ENCODE results near the gene AZU1.
"Not testable (repeated sequence)": the region's sequence is repeated elsewhere in the genome, so short reads cannot be mapped to it uniquely, and the experiment has no call there.

AZU1 gene

DNA sequence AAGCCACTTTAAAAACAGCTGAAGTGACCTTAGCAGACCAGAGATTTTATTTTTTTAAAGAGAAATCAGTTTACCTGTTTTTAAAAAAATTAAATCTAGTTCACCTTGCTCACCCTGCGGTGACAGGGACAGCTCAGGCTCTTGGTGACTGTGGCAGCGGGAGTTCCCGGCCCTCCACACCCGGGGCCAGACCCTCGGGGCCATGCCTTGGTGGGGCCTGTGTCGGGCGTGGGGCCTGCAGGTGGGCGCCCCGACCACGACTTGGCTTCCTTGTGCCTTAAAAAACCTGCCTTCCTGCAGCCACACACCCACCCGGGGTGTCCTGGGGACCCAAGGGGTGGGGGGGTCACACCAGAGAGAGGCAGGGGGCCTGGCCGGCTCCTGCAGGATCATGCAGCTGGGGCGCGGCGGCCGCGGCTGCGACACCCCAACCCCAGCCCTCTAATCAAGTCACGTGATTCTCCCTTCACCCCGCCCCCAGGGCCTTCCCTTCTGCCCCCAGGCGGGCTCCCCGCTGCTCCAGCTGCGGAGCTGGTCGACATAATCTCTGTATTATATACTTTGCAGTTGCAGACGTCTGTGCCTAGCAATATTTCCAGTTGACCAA lies 16.7 kb upstream of the AZU1 start:
- DNase-seq: no peak

GRCh38 chr19:811506-812048 lies 16.1 kb upstream of the AZU1 start:
- no peak for DNase-seq

DNA sequence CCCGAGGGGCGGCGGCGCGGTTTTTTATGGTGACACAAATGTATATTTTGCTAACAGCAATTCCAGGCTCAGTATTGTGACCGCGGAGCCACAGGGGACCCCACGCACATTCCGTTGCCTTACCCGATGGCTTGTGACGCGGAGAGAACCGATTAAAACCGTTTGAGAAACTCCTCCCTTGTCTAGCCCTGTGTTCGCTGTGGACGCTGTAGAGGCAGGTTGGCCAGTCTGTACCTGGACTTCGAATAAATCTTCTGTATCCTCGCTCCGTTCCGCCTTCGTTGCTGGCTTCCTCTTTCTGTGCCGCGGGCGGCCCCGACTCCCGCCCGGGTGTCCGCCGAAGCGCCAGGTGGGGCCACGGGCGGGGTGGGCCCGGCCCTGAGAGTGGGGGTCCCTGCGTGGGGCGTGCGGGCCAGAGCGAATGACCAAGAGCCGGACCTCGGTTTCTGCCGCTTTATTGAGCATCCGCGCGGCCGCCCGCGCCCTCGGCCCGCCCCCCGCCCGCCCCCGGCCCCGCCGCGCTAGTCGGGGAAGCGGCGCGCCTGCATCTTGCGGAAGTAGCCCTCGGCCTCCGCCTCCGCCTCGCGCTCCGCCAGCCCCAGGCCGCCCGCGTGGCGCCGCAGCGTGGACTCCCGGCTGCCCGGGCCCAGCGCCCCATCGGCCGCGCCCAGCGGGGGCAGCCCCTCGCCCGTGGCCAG lies 15.4 kb upstream of the AZU1 start:
- DNase-seq: no peak

DNA sequence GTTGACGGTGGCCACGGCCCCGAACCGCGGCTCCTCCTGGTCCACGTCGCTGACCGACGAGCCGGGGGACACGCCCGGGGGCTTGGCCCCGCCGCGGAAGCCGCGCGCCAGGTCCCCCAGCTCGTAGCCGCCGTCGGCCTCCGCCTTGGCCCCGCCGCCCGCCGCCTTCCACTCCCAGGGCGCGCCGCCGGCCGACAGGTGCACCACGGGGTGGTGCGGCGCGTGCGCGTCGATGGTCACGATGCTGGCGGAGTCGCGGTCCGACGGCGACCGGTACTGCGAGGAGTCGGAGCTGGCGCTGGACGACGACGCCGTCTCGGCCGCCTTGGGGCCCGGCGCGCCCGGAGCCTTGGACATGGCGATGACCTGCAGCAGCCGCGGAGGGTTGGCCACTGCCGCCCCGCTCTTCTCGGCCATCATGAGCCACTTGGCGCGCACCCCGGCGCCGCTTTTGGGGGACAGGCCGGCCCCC lies 14.9 kb upstream of the AZU1 start:
- DNase-seq: no peak

GRCh38 chr19:813219-814151 lies 14.2 kb upstream of the AZU1 start:
- no peak for DNase-seq

DNA sequence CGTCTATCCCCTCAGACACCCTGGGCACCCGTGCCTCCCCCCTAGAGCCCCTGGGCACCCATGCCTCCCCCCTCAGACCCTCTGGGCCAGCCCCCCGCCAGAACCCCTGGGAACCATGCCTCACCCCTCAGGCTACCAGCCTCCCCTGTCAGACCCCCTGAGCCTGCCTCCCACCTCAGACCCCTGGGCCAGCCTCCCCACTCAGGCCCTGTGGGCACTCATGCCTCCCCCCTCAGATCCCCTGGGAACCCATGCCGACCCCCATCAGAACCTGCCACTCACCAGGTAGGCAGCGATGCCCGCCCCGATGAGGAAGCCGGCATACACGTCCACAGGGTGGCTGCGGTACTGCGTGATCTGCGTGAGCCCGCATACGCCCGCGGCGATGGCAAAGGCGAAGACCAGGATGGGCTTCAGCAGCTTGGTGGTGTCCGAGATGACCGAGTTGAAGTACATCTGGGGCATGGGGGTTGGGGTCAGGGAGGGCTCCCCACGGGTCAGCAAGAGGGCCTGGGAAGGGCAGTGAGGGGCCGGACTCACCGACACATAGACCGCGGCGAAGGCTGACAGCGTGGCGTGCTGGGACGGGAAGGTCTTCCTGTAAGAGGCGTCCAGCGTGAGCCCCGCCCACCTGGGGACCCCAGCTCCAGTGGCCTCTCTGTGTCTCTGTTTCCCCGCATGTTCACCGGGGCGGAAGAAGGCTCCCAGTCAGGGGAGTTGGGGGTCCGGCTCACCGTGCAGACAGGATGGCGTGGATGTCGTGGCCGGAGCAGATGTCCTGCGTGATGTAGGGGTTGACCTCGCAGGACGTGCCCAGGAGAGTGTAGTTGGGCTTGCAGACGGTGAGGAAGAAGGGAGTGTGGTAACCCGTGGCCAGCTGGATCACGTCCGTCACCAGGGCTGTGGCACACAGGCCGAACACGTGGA lies 13.2 kb upstream of the AZU1 start:
- DNase-seq: no peak

- DNase-seq: no peak
These were observed 12.4 kb upstream of the AZU1 start for GRCh38 chr19:815079-815774.

DNA sequence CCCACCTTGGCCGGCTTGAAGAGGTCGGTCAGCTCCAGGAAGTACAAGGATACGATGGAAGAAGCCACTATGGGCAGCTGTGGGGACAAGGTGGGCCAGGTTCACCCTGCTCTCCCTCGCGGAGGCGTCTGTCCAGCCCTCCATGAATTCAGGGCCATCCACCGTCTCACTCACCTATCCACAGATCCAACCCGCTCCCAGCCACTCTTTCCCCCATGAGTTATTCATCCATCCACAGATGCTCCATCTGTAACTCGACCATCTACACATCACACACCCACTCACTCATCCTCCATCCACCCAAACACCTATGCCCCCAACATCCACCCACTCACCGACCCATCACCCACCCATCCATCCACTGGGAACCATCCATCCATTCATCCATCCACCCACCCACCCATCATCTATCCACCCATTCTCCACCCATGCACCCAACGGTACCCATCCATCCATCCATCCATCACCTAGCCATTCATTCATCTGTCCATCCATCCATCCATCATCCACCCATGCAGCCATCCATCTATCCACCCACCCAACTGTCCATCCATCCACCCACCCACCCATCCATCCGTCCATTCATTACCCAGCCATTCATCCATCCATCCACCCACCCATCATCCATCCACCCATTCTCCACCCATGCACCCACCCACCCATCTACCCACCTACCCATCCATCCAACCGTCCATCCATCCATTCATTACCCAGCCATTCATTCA lies 11.7 kb upstream of the AZU1 start:
- no peak for DNase-seq

GRCh38 chr19:816500-816857 lies 11.2 kb upstream of the AZU1 start:
- DNase-seq: no peak

DNA sequence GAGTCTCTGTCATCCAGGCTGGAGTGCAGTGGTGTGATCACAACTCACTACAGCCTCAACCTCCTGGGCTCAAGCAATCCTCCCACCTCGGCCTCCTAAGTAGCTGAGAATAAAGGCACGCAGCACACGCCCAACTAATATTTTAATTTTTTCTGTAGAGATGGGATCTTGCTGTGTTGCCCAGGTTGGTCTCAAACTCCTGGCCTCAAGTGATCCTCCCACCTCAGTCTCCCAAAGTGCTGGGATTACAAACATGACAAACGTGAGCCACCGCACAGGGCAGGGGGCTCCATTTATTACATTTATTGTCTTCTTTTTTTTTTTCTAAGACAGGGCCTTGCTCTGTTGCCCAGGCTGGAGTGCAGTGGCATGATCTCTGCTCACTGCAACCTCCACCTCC lies 7.4 kb upstream of the AZU1 start:
- not testable (repeated sequence) for DNase-seq

DNA sequence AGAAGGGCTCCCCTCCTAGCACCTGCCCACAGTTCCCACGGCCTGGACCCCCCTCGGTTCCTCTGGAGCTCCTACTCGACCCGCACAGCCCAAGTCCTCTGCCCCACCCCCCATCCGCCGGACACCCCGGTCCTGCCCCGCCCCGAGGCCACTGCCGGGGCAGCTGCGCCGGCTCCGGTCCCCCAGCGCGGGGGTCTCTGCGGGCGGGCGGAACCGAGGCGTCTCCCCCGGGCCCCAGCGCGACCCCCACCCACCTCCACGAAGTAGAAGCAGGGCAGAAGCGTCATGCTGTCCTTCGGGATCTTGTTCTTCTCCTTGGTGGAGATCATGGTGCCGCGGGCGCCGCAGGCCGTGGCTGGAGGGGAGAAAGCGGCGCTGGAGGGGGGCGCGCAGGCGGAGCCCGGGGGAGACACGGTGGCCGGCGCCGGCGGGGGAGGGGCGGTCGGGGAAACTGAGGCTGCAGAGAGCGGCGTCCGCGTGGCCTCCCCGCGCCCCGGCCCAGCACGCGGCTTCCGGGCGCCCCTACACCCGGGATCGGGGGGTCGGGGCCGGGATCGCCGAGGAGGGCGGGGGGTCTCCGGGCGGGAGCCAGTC lies 6.3 kb upstream of the AZU1 start:
- DNase-seq: no peak

DNA sequence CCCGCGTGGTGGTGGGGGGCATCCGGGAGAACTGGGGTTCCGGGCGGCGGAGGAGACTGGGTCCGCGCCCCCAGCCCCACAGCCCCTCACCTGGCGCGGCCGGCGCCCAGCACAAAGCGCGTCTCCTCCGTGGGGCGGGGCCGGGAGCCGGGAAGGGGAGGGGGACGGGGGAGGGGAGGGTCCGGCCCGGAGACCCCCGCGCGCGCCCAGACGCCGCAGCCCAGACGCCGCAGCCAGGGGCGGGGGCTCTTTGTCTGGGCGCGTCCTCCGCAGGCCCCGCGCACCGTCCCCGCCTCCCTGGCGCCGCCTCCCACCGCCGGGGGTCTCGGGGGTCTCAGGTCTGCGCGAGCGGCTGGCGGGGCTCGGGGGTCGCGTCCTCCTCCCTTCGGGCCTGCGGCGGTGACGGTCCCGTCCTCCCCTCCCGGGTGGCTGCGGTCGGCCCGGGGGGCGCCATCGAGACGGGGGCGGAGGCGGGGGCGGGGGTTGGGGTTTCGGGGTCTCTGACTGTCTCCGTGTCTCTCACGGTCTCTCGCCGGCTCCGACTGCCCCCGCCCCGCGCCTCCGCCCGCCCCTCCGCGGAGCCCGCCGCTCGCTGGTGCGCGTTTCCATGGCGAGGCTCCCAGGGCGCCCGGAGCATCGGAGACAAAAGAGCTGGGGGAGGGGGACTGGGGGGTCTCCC lies 5.7 kb upstream of the AZU1 start, which contains the start of gene PLPPR3:
PLPPR3 (minus strand) TSS at position 131 of the 679 bp plus-strand sequence. CDS start 396 bp downstream, outside the sequence.
- DNase-seq: no peak

GRCh38 chr19:823565-824121 lies 4.0 kb upstream of the AZU1 start:
- DNase-seq: no peak

- DNase-seq: no peak
These were observed 2.8 kb upstream of the AZU1 start for GRCh38 chr19:824885-825284.

DNA sequence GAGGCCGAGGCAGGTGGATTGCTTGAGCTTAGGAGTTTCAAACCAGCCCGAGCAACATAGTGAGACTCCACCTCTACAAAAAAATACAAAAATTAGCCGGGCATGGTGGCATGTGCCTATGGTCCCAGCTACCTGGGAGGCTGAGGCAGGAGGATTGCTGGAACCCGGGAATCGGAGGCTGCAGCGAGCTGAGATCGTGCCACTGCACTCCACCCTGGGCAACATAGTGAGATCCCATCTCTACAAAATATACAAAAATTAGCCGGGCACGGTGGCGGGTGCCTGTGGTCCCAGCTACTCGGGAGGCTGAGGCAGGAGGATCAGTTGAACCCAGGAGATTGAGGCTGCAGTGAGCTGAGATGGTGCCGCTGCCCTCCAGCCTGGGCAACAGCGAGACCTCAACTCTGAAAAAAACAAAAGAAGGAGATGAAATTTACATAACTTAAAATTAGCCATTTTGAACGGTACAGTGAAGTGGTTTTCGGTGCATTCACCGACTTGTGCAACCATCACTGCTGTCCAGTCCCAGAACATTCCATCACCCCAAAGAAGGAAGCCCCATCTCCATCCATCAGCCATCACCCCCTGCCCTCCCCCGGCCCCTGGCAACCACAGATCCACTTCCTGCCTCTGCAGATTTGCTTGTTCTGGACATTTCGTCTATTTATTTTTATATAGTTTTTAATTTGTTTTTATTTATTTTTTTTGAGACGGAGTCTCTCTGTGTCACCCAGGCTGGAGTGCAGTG lies 1.6 kb upstream of the AZU1 start:
- no peak for DNase-seq

DNA sequence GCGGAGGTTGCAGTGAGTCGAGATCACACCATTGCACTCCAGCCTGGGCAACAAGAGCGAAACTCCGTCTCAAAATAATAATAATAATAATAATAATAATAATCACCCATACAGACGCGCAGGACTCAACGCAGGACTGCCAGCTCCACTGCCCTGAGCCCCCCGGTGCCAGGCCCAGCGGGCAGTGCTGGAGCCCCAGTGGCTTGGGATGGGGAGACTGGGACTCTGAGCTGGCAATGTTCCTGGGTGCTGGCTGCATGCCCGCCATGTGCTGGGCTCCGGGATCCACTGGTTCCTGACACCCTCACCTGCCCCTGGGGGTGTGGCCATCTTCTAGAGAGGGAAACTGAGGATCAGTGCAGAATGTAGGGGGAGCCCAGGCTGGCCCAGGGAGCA lies 325 bp upstream of the AZU1 start:
- no peak for DNase-seq

GRCh38 chr19:829129-829758 lies 1.6 kb downstream of the AZU1 start:
- DNase-seq: no peak

Measured in NCI-H1048 (cell line).